ENCODE data around the gene SPTBN1.

DNA sequence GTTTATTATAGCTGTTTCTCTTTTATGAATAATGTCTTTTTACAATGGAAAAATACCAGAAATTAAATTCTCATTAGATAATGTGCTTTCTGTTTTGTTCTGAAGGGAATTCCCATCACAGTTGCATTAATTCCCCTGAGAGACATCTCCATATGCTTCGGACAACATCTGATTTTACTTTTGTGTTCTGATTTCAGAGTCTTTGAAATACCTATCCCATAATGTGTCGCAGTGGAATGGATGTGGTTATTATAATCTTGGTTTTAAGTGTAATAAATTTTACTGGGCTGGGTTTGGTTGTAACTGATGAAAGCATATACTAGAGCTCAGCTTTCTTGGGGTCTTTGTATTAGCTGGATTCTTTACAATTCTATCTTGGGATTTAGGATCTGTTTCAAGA, 12.5 kb downstream of the SPTBN1 start:
- TF ChIP-seq YY1 (IDR thresholded peaks at IDR 0.05; ENCODE audit: insufficient read depth, insufficient read length), result no peak
- TF ChIP-seq SUZ12 (IDR thresholded peaks at IDR 0.05; ENCODE audit: extremely low read depth, insufficient read depth, insufficient read length), result no peak
